Omental fat pad (tissue), 4 donors: ENCODE results near the gene VPS52. TPM values are rescaled to one million over a fixed set of nuclear protein-coding genes. Genes with fewer than 3 reads are reported as not detected.
"Not testable (repeated sequence)": the region's sequence is repeated elsewhere in the genome, so short reads cannot be mapped to it uniquely, and the experiment has no call there.

Experiments
- ATAC-seq: fragments of 150-250 bp; one replicate; pipeline ENCODE4 v1.9.1; 2016; ENCODE audit warnings: mild to moderate bottlenecking, moderate library complexity; ENCODE audit not compliant: low FRiP score
- DNase-seq: peaks from one replicate; pipeline ENCODE4 v3.0.0-alpha.2; 2019; ENCODE audit warnings: low spot score
- CTCF ChIP-seq, 3 donors: fragments of 450-650 bp; IDR thresholded peaks; one replicate each; pipeline ENCODE4 v1.5.1; 2016 to 2017; ENCODE audit warnings: antibody characterized with exemption in 3 of 3, mild to moderate bottlenecking in 3 of 3, moderate library complexity in 2 of 3
- total RNA-seq, 4 donors: library from RNA; depleted of rRNA; stranded (reverse); fragments of >200 nt; gene quantifications; one replicate each; pipeline ENCODE4 v1.1.0, GENCODE V29; 2016

The VPS52 gene
- total RNA-seq, 4 donors from 2014 or later: 20.2 to 54.5 (median 34.3) TPM

- ATAC-seq (no peak), DNase-seq (no peak)
- no peak for TF ChIP-seq CTCF (IDR thresholded peaks at IDR 0.05)
Measured at GRCh38 chr6:33235221-33235634, 36.4 kb downstream of the VPS52 start.

GRCh38 chr6:33226503-33227120 lies 45.1 kb downstream of the VPS52 start:
- not testable (repeated sequence) for ATAC-seq, DNase-seq

GRCh38 chr6:33217681-33218080 lies 54.0 kb downstream of the VPS52 start:
- no peak for ATAC-seq
- DNase-seq: no peak
- TF ChIP-seq CTCF (IDR thresholded peaks at IDR 0.05): no peak

GRCh38 chr6:33217246-33217645 lies 54.4 kb downstream of the VPS52 start:
- DNase-seq: no peak
- no peak for ATAC-seq
- no peak for TF ChIP-seq CTCF (IDR thresholded peaks at IDR 0.05)

GRCh38 chr6:33216117-33216649 lies 55.5 kb downstream of the VPS52 start:
- ATAC-seq (no peak), DNase-seq (no peak)
- no peak for TF ChIP-seq CTCF (IDR thresholded peaks at IDR 0.05)

- no peak for TF ChIP-seq CTCF (IDR thresholded peaks at IDR 0.05)
- DNase-seq: no peak
- ATAC-seq: no peak
Measured at GRCh38 chr6:33215271-33216116, 56.2 kb downstream of the VPS52 start.

GRCh38 chr6:33213989-33214335 lies 57.7 kb downstream of the VPS52 start:
- DNase-seq (no peak), ATAC-seq (no peak)
- TF ChIP-seq CTCF (IDR thresholded peaks at IDR 0.05): no peak
